ENCODE results near the gene TMEM218.
"Not testable (repeated sequence)": the region's sequence is repeated elsewhere in the genome, so short reads cannot be mapped to it uniquely, and the experiment has no call there.

The TMEM218 gene

DNA sequence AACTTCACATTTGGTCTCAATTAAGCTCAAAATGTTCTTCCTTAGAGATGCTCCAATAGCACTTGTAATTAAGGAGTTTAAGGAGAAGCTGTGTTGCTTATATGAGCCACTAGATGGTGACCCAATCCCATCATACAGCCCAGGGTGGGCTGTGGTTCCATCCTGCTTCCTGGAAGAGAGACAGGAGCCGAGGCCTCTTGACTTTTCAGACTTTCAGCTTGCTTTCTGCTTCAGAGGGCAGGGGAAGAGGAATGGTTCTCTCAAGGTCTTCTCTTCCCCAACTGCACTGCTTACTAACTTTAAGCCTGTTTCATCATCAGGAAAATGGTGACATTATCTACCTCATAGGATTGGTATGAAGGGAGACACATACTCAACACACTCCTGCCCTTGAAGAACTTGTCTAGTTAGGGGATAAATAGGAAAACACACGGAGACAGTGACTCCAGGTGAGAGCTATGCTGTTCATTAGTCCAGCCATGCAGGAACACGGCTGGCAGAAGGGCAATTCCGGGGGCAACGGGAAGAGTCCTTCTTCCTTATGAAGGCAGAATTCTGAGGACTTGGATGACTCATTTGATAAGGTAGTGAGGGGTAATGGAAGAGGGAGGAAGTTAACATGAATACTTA, 20.1 kb downstream of the TMEM218 start:
- no peaks in the 10 kb centered on the region for H3K27me3 Mint-ChIP-seq (ENCODE audit: low read depth)
- peaks cover 15% of the 10 kb centered on the region for H3K36me3 Mint-ChIP-seq (ENCODE audit: low read depth)
- no peak overlapping the region for H3K4me3 Mint-ChIP-seq
- TF ChIP-seq, protein P1, sequence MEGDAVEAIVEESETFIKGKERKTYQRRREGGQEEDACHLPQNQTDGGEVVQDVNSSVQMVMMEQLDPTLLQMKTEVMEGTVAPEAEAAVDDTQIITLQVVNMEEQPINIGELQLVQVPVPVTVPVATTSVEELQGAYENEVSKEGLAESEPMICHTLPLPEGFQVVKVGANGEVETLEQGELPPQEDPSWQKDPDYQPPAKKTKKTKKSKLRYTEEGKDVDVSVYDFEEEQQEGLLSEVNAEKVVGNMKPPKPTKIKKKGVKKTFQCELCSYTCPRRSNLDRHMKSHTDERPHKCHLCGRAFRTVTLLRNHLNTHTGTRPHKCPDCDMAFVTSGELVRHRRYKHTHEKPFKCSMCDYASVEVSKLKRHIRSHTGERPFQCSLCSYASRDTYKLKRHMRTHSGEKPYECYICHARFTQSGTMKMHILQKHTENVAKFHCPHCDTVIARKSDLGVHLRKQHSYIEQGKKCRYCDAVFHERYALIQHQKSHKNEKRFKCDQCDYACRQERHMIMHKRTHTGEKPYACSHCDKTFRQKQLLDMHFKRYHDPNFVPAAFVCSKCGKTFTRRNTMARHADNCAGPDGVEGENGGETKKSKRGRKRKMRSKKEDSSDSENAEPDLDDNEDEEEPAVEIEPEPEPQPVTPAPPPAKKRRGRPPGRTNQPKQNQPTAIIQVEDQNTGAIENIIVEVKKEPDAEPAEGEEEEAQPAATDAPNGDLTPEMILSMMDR (IDR thresholded peaks at IDR 0.05; ENCODE audit: unreplicated experiment in 3 of 3): peak; percentile 87 to 93 (median 91)
- no peaks in the 10 kb centered on the region for H3K9me3 Mint-ChIP-seq
- H3K4me1 Mint-ChIP-seq: peaks cover 16% of the 10 kb centered on the region
- peak overlapping the region; percentile 76 to 84 (median 83) for H3K27ac Mint-ChIP-seq

DNA sequence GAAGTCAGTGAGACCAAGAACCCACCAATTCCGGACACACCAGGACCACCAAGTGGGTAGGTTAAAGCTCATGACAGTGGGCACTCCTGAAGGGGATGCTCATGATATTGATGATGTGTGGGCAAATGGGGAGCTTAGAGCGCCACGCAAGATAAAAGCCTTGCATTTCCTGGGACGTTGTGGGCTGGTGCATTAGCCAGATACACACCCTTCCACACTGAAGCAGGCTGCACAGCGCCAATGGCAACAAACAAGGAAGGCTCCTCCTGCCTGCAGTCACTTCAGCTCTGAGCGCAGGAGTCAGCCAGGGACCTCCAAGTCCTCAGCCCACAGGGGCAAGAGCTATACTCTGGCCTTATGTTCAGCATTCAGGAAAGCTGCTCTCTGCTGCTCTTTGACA, 20.6 kb downstream of the TMEM218 start:
- Mint-ChIP-seq H3K4me1 (peaks cover 16% of the 10 kb centered on the region), H3K36me3 (ENCODE audit: low read depth) (peaks cover 9% of the 10 kb centered on the region), H3K27ac (peak overlapping the region in 1 of 3 experiments; percentile 84), H3K27me3 (ENCODE audit: low read depth) (no peaks in the 10 kb centered on the region), H3K9me3 (no peaks in the 10 kb centered on the region), H3K4me3 (no peak overlapping the region)
- TF ChIP-seq, protein P1 (IDR thresholded peaks at IDR 0.05; ENCODE audit: unreplicated experiment in 3 of 3): no peak

DNA sequence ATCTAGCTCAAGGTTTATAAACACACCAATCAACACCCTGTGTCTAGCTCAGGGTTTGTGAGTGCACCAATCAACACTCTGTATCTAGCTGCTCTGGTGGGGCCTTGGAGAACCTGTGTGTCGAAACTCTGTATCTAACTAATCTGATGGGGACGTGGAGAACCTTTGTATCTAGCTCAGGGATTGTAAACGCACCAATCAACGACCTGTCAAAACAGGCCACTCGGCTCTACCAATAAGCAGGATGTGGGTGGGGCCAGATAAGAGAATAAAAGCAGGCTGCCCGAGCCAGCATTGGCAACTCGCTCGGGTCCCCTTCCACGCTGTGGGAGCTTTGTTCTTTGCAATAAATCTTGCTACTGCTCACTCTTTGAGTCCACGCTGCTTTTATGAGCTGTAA, 21.3 kb downstream of the TMEM218 start:
- not testable (repeated sequence) for H3K36me3 Mint-ChIP-seq (ENCODE audit: low read depth); H3K4me3 Mint-ChIP-seq; H3K9me3 Mint-ChIP-seq; H3K27me3 Mint-ChIP-seq (ENCODE audit: low read depth); H3K27ac Mint-ChIP-seq
- peaks cover 16% of the 10 kb centered on the region for H3K4me1 Mint-ChIP-seq

DNA sequence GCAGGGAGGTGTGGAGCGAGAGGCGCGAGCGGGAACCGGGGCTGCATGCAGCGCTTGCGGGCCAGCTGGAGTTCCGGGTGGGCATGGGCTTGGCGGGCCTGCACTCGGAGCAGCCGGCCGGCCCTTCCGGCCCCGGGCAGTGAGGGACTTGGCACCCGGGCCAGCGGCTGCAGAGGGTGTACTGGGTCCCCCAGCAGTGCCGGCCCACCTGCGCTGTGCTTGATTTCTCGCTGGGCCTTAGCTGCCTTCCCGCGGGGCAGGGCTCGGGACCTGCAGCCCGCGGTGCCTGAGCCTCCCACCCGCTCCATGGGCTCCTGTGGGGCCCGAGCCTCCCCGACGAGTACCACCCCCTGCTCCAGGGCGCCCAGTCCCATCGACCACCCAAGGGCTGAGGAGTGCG, 21.9 kb downstream of the TMEM218 start:
- H3K9me3 Mint-ChIP-seq; H3K4me3 Mint-ChIP-seq; H3K27ac Mint-ChIP-seq; H3K27me3 Mint-ChIP-seq (ENCODE audit: low read depth); H3K36me3 Mint-ChIP-seq (ENCODE audit: low read depth): not testable (repeated sequence)
- H3K4me1 Mint-ChIP-seq: peaks cover 16% of the 10 kb centered on the region

GRCh38 chr11:125088576-125089455, 22.6 kb downstream of the TMEM218 start:
- H3K27ac Mint-ChIP-seq: no peak overlapping the region
- peaks cover 3% of the 10 kb centered on the region for H3K36me3 Mint-ChIP-seq (ENCODE audit: low read depth)
- H3K4me3 Mint-ChIP-seq: no peak overlapping the region
- no peaks in the 10 kb centered on the region for H3K9me3 Mint-ChIP-seq
- H3K27me3 Mint-ChIP-seq (ENCODE audit: low read depth): no peaks in the 10 kb centered on the region
- TF ChIP-seq, protein P1 (IDR thresholded peaks at IDR 0.05; ENCODE audit: unreplicated experiment in 3 of 3): no peak
- peaks cover 16% of the 10 kb centered on the region for H3K4me1 Mint-ChIP-seq

- no peaks in the 10 kb centered on the region for H3K27me3 Mint-ChIP-seq (ENCODE audit: low read depth)
- H3K4me3 Mint-ChIP-seq: no peak overlapping the region
- H3K27ac Mint-ChIP-seq: no peak overlapping the region
- H3K9me3 Mint-ChIP-seq: no peaks in the 10 kb centered on the region
- H3K4me1 Mint-ChIP-seq: peaks cover 16% of the 10 kb centered on the region
- TF ChIP-seq, protein P1 (IDR thresholded peaks at IDR 0.05; ENCODE audit: unreplicated experiment in 3 of 3): no peak
- peaks cover 3% of the 10 kb centered on the region for H3K36me3 Mint-ChIP-seq (ENCODE audit: low read depth)
These were observed 23.3 kb downstream of the TMEM218 start for GRCh38 chr11:125088123-125088522.
